Heart left ventricle (tissue), 13 donors: Measurements from ENCODE around the gene GNAS.

ENCODE experiments used
- POLR2A ChIP-seq, 2 donors: fragments of 450-650 bp; IDR thresholded peaks; one replicate each; pipeline ENCODE4 v1.6.1; 2017; ENCODE audit warnings: antibody characterized with exemption in 2 of 2, mild to moderate bottlenecking in 2 of 2, moderate library complexity in 2 of 2
- TF ChIP-seq, protein P1 (sequence below), 12 donors: fragments of 200-600 bp; sonication (generic) in 4 of 12; IDR thresholded peaks; one replicate each; pipeline versions ENCODE4 v1.5.0 to v1.8.0; 2018 to 2022; ENCODE audit warnings: antibody characterized with exemption in 12 of 12, mild to moderate bottlenecking in 5 of 12
- donor health status: ischemic (EF 13 %, LVEDD 7.1; RV severe dilation, severe dysfunction).
- donor health status: DM: no; HTN: yes; CAD: no.
- donor health status: DM: no; HTN: no; CAD: no.
- donor health status: ischemic (EF 25% LVEDD 6.9; RV normal size, moderate dysfunction).
- donor health status: ischemic (EF 25% LVEDD 5.7; RV mildly dilated, moderate dysfunction).
- donor health status: ischemic (EF 35%, LVEDD 5.7; RV mildly dilated, moderate dysfunction).
- donor health status: nonischemic (EF 11% LVEDD 7.7; RV severe dilation, severe dysfunction).
- donor health status: DM: yes; HTN: yes; CAD: no.
- donor health status: PGD.
- donor health status: ischemic (EF 29% LVEDD 5.4; RV normal size, mild dysfunction).
- donor health status: nonischemic (EF 23%, LVEDD 6.1; RV moderate dilation, normal function).

GRCh38 chr20:58944610-58945009 lies 92.1 kb downstream of the GNAS start:
- TF ChIP-seq, protein P1, sequence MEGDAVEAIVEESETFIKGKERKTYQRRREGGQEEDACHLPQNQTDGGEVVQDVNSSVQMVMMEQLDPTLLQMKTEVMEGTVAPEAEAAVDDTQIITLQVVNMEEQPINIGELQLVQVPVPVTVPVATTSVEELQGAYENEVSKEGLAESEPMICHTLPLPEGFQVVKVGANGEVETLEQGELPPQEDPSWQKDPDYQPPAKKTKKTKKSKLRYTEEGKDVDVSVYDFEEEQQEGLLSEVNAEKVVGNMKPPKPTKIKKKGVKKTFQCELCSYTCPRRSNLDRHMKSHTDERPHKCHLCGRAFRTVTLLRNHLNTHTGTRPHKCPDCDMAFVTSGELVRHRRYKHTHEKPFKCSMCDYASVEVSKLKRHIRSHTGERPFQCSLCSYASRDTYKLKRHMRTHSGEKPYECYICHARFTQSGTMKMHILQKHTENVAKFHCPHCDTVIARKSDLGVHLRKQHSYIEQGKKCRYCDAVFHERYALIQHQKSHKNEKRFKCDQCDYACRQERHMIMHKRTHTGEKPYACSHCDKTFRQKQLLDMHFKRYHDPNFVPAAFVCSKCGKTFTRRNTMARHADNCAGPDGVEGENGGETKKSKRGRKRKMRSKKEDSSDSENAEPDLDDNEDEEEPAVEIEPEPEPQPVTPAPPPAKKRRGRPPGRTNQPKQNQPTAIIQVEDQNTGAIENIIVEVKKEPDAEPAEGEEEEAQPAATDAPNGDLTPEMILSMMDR (IDR thresholded peaks at IDR 0.05): no peak
- TF ChIP-seq POLR2A (IDR thresholded peaks at IDR 0.05): no peak
